ENCODE measurements around the gene FERMT2. TPM values are rescaled to one million over a fixed set of nuclear protein-coding genes. Genes with fewer than 3 reads are reported as not detected.

Gene FERMT2
- total and polyA plus RNA-seq, 4 donors, result 33.2 to 170 (median 66.6) TPM

DNA sequence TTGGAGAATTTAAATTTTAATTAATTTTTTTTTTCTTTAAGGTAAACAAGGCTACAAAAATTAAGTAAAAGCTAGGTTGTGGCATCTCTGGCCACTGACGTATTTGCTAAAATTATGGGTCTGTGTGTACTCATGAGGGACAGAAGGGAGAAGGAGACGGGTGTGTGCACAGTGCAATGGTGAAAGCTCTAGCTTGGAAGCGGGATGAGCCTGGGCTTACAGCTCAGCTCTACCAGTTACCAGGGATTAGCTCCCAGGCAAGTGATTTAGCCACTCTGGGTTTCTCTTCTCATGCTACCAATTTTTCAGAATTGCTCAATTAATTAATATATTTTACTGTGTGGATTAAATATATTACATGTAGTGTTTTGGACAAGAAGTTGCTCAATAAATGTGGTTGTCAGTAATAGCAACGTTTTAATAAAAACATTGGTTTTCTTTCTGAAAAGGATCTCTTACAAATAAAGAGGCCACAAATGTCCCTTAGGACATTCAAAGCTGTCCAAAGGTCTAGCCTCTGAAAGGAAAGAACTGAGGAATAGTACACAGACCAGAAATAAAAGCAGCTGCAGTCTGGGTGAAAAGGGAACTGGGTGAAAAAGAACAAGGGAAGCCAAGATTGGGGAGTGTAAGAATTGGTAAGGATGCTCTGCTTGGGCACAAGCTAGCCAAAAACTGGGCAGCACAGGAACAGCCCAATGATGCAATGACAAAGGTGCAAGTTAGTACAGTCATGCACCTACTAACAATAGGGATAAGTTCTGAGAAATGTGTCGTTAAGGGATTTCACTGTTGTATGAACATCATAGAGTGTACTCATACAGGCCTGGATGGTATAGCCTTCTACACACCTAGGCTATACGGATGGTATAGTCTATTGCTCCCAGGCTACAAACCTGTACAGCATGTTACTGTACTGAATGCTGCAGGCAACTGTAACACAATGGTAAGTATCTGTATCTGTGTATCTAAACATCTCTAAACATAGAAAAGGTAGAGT is 61.7 kb downstream of the FERMT2 start:
- no peak for TF ChIP-seq CTCF (IDR thresholded peaks at IDR 0.05; ENCODE audit: control extremely low read depth, extremely low read depth)
- Histone ChIP-seq H3K36me3 (ENCODE audit: control insufficient read depth in 4 of 4, insufficient read depth in 4 of 4, low read length in 4 of 4) (peaks cover 1 to 20% (median 14%) of the 10 kb centered on the region in 4 donors), H3K9me3 (ENCODE audit: control insufficient read depth in 4 of 4, insufficient read depth in 3 of 4, low read length in 3 of 4) (no peaks in the 10 kb centered on the region), H3K27me3 (ENCODE audit: control insufficient read depth in 3 of 3, insufficient read depth in 3 of 3, low read length in 2 of 3) (no peaks in the 10 kb centered on the region), H3K4me3 (no peak overlapping the region), H3K4me1 (ENCODE audit: control insufficient read depth in 5 of 5, insufficient read depth in 5 of 5, low read length in 5 of 5) (no peaks in the 10 kb centered on the region), H3K27ac (ENCODE audit: low read depth in 1 of 2, low read length in 1 of 2) (no peak overlapping the region), H3K9ac (ENCODE audit: insufficient read depth in 1 of 2, low read length in 2 of 2) (no peak overlapping the region)
- DNase-seq (no peak), ATAC-seq (ENCODE audit: insufficient read depth, low FRiP score) (no peak)
- WGBS, 2 donors, result 88 to 90% methylated on average over 6 of the region's 6 CpGs

GRCh38 chr14:52888159-52888558 is 62.7 kb downstream of the FERMT2 start:
- TF ChIP-seq CTCF (IDR thresholded peaks at IDR 0.05; ENCODE audit: control extremely low read depth, extremely low read depth), result no peak
- no peak overlapping the region for H3K9ac ChIP-seq (ENCODE audit: insufficient read depth in 1 of 2, low read length in 2 of 2)
- no peaks in the 10 kb centered on the region for H3K4me1 ChIP-seq (ENCODE audit: control insufficient read depth in 5 of 5, insufficient read depth in 5 of 5, low read length in 5 of 5)
- ATAC-seq (ENCODE audit: insufficient read depth, low FRiP score), result no peak
- DNase-seq, result no peak
- no peaks in the 10 kb centered on the region for H3K27me3 ChIP-seq (ENCODE audit: control insufficient read depth in 3 of 3, insufficient read depth in 3 of 3, low read length in 2 of 3)
- WGBS, 2 donors, result 93 to 96% methylated on average over 4 of the region's 4 CpGs
- no peak overlapping the region for H3K27ac ChIP-seq (ENCODE audit: low read depth in 1 of 2, low read length in 1 of 2)
- H3K36me3 ChIP-seq (ENCODE audit: control insufficient read depth in 4 of 4, insufficient read depth in 4 of 4, low read length in 4 of 4), result peaks cover 1 to 20% (median 17%) of the 10 kb centered on the region in 4 donors
- no peak overlapping the region for H3K4me3 ChIP-seq
- H3K9me3 ChIP-seq (ENCODE audit: control insufficient read depth in 4 of 4, insufficient read depth in 3 of 4, low read length in 3 of 4), result no peaks in the 10 kb centered on the region

GRCh38 chr14:52885230-52885629 is 65.6 kb downstream of the FERMT2 start:
- no peak for ATAC-seq (ENCODE audit: insufficient read depth, low FRiP score)
- Histone ChIP-seq H3K4me3 (no peak overlapping the region), H3K27ac (ENCODE audit: low read depth in 1 of 2, low read length in 1 of 2) (no peak overlapping the region), H3K36me3 (ENCODE audit: control insufficient read depth in 4 of 4, insufficient read depth in 4 of 4, low read length in 4 of 4) (peaks cover 1 to 16% (median 7%) of the 10 kb centered on the region in 4 donors), H3K4me1 (ENCODE audit: control insufficient read depth in 5 of 5, insufficient read depth in 5 of 5, low read length in 5 of 5) (no peaks in the 10 kb centered on the region), H3K27me3 (ENCODE audit: control insufficient read depth in 3 of 3, insufficient read depth in 3 of 3, low read length in 2 of 3) (no peaks in the 10 kb centered on the region), H3K9ac (ENCODE audit: insufficient read depth in 1 of 2, low read length in 2 of 2) (no peak overlapping the region), H3K9me3 (ENCODE audit: control insufficient read depth in 4 of 4, insufficient read depth in 3 of 4, low read length in 3 of 4) (no peaks in the 10 kb centered on the region)
- TF ChIP-seq CTCF (IDR thresholded peaks at IDR 0.05; ENCODE audit: control extremely low read depth, extremely low read depth), result no peak
- WGBS, 2 donors, result 79 to 83% methylated on average over 2 of the region's 2 CpGs
- DNase-seq, result peak; percentile 19 to 69 (median 66)
